ENCODE results near the gene PRKAG2.

DNA sequence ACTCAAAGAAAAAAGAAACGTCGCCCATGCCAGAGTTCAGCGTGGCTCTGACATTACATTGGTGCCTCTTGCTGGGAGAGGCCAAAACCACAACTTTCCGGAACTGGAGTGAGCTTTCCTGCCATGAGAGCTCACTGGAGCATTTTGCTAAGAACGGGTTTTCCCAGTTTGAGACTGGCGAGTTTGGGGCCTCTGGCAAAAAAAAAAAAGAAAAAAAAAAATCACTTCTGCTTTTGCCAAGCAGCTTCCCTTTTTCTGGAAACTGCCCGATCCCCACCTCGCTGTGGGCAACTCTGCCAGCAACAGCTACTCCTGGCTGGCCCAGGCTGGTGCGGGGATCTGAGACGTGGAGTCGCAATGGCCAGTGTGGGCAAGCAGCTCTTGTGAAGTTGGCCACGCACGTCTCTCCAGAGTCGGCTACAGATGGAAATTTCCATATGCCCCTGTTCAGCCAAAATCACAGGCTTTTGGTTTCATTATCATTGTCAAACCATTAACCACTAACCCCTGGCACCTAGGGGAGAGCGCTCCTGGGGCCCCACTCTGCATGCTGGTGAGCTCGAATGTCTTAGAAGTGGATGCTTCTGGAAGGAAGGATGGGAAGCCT lies 25.7 kb downstream of the PRKAG2 start:
- TF ChIP-seq GATA3 (IDR thresholded peaks at IDR 0.05; ENCODE audit: low read depth, low read length) (no peak), GATA2 (IDR thresholded peaks at IDR 0.05; ENCODE audit: low read depth, low read length) (no peak)

All from SH-SY5Y (cell line).